GM12872 (cell line): Measurements from ENCODE around the gene NAA30.

Experiments
- TF ChIP-seq, protein P1 (sequence below): IDR thresholded peaks from 3 replicates; pipeline ENCODE4 v1.5.1; 2011; ENCODE audit warnings: low read depth, mild to moderate bottlenecking, low read length, moderate library complexity; ENCODE audit not compliant: insufficient read depth

Gene NAA30

GRCh38 chr14:57417228-57417627 lies 26.8 kb downstream of the NAA30 start:
- TF ChIP-seq, protein P1, sequence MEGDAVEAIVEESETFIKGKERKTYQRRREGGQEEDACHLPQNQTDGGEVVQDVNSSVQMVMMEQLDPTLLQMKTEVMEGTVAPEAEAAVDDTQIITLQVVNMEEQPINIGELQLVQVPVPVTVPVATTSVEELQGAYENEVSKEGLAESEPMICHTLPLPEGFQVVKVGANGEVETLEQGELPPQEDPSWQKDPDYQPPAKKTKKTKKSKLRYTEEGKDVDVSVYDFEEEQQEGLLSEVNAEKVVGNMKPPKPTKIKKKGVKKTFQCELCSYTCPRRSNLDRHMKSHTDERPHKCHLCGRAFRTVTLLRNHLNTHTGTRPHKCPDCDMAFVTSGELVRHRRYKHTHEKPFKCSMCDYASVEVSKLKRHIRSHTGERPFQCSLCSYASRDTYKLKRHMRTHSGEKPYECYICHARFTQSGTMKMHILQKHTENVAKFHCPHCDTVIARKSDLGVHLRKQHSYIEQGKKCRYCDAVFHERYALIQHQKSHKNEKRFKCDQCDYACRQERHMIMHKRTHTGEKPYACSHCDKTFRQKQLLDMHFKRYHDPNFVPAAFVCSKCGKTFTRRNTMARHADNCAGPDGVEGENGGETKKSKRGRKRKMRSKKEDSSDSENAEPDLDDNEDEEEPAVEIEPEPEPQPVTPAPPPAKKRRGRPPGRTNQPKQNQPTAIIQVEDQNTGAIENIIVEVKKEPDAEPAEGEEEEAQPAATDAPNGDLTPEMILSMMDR, result no peak

- TF ChIP-seq, protein P1, result no peak
Measured at GRCh38 chr14:57418999-57419398, 28.6 kb downstream of the NAA30 start.

DNA sequence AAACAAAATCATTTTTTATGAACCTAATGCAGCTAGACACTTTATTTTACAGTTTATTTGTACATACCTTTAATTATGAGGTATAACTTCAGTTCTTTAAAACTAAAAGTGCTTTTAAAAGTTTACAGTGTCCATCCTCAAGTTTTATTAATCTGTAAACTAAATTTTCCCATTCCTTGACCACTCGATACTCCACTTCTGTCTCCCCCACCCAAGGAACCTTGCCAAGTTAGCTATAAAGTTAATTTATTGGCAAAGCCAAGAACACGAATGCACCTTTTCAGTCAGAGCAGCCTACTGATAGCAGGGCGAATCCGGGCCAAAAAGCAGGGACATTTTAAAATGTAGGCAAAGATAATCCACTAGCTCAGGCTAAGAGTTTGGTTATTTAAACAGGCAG lies 29.6 kb downstream of the NAA30 start:
- TF ChIP-seq, protein P1, result no peak

DNA sequence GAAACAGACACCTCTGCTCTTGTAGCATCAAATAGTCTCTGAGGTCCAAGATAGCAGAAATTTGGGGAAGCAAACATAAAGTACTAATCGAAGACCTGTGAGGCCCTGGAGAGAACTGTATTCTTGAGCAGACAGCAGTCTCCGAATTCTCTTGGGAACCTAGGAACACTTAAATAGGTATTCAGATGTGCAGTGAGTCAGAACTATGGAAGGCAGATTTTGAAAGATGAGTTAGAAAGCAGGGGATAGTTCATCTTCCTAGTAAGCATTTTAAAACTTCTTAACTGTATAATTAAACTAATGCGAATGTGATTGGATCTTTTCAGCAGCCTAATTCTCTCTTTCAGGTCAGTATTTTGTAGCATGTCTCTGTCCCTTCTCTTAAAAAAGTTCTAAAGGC lies 30.6 kb downstream of the NAA30 start:
- TF ChIP-seq, protein P1, result no peak

- TF ChIP-seq, protein P1, result no peak
Measured at GRCh38 chr14:57435923-57436322, 45.5 kb downstream of the NAA30 start.

GRCh38 chr14:57461777-57462320 lies 71.5 kb downstream of the NAA30 start:
- TF ChIP-seq, protein P1, result no peak

- TF ChIP-seq, protein P1, result no peak
Measured at GRCh38 chr14:57462551-57462950, 72.2 kb downstream of the NAA30 start.
